Measurements from ENCODE around the gene DLG2. TPM values are rescaled to one million over a fixed set of nuclear protein-coding genes. Genes with fewer than 3 reads are reported as not detected.

DLG2 gene
- total and polyA plus RNA-seq, 9 donors = 2.5 to 20.7 (median 12.0) TPM

DNA sequence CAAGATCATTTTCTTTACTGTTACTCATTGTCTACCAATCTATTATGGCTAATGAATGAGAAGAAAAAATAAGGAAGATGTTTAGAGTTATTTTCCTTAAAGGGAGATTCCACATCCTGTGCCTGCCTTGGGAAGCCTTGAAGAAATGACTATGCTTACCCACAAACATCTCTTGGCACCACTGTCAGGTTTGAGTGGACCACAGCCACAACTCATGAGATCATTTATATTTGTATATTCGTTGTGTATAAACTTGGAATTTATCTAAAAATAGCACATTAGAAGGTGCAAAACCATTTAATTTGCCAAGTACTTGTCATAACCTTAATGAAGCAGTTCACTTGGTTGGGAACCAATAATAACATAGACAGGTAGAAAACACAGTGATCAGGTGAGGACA lies 740.8 kb downstream of the DLG2 start:
- DNase-seq = no peak
- Histone ChIP-seq H3K27ac (no peak overlapping the region), H3K4me1 (ENCODE audit: insufficient read depth) (no peaks in the 10 kb centered on the region), H3K36me3 (no peaks in the 10 kb centered on the region), H3K9me3 (no peaks in the 10 kb centered on the region), H3K27me3 (no peaks in the 10 kb centered on the region), H3K4me3 (no peak overlapping the region)
- 3 to 18% (median 16%) methylated on average over 1 of the region's 1 CpG for WGBS, 3 donors
- intact Hi-C loops (cut with DNase I) = no loop called here
- no peak for TF ChIP-seq POLR2A (IDR thresholded peaks at IDR 0.05)
- TF ChIP-seq EP300 (IDR thresholded peaks at IDR 0.05) = no peak
- TF ChIP-seq, protein P1, sequence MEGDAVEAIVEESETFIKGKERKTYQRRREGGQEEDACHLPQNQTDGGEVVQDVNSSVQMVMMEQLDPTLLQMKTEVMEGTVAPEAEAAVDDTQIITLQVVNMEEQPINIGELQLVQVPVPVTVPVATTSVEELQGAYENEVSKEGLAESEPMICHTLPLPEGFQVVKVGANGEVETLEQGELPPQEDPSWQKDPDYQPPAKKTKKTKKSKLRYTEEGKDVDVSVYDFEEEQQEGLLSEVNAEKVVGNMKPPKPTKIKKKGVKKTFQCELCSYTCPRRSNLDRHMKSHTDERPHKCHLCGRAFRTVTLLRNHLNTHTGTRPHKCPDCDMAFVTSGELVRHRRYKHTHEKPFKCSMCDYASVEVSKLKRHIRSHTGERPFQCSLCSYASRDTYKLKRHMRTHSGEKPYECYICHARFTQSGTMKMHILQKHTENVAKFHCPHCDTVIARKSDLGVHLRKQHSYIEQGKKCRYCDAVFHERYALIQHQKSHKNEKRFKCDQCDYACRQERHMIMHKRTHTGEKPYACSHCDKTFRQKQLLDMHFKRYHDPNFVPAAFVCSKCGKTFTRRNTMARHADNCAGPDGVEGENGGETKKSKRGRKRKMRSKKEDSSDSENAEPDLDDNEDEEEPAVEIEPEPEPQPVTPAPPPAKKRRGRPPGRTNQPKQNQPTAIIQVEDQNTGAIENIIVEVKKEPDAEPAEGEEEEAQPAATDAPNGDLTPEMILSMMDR (IDR thresholded peaks at IDR 0.05) = no peak

GRCh38 chr11:84884836-84885235 lies 742.3 kb downstream of the DLG2 start:
- no peak for DNase-seq
- H3K27ac ChIP-seq = no peak overlapping the region
- no peaks in the 10 kb centered on the region for H3K27me3 ChIP-seq
- no peaks in the 10 kb centered on the region for H3K9me3 ChIP-seq
- H3K36me3 ChIP-seq = no peaks in the 10 kb centered on the region
- TF ChIP-seq, protein P1 (IDR thresholded peaks at IDR 0.05) = no peak
- TF ChIP-seq POLR2A (IDR thresholded peaks at IDR 0.05) = no peak
- TF ChIP-seq EP300 (IDR thresholded peaks at IDR 0.05) = no peak
- H3K4me1 ChIP-seq (ENCODE audit: insufficient read depth) = no peaks in the 10 kb centered on the region
- intact Hi-C loops (cut with DNase I) = no loop called here
- H3K4me3 ChIP-seq = no peak overlapping the region
- 69 to 84% (median 74%) methylated on average over 2 of the region's 2 CpGs for WGBS, 3 donors

DNA sequence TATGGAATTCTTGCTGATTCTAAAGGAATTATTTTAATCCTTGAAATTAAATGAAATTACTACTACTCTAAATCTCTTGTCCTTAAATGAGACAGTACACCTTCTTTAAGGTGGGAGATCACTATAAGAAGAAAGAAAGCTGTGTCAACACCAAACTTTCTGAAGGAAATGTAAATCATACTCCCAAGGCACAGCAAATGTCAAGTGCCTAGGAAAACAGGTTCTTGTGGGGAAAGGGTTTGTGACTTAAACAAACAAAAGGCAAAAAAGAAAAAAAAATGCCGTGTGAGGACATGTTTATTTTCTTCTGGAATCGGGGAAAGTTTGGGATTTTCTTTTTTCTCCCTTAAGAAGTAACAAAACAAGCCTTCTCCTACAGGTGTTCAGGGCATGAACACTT lies 745.1 kb downstream of the DLG2 start:
- TF ChIP-seq EP300 (IDR thresholded peaks at IDR 0.05) (no peak), POLR2A (IDR thresholded peaks at IDR 0.05) (no peak)
- TF ChIP-seq, protein P1 (IDR thresholded peaks at IDR 0.05) = no peak
- Histone ChIP-seq H3K9me3 (no peaks in the 10 kb centered on the region), H3K4me3 (no peak overlapping the region), H3K27me3 (no peaks in the 10 kb centered on the region), H3K27ac (no peak overlapping the region), H3K4me1 (ENCODE audit: insufficient read depth) (no peaks in the 10 kb centered on the region), H3K36me3 (no peaks in the 10 kb centered on the region)
- 45 to 63% (median 46%) methylated on average over 2 of the region's 2 CpGs for WGBS, 3 donors
- intact Hi-C loops (cut with DNase I) = no loop called here
- DNase-seq = no peak

GRCh38 chr11:84871116-84871515 lies 756.0 kb downstream of the DLG2 start:
- 95 to 99% (median 97%) methylated on average over 2 of the region's 2 CpGs for WGBS, 3 donors
- TF ChIP-seq, protein P1 (IDR thresholded peaks at IDR 0.05) = no peak
- no peak for TF ChIP-seq POLR2A (IDR thresholded peaks at IDR 0.05)
- no peak for TF ChIP-seq EP300 (IDR thresholded peaks at IDR 0.05)
- Histone ChIP-seq H3K36me3 (no peaks in the 10 kb centered on the region), H3K4me3 (no peak overlapping the region), H3K27ac (no peak overlapping the region), H3K9me3 (no peaks in the 10 kb centered on the region), H3K4me1 (ENCODE audit: insufficient read depth) (no peaks in the 10 kb centered on the region), H3K27me3 (no peaks in the 10 kb centered on the region)
- no peak for DNase-seq
- intact Hi-C loops (cut with DNase I) = no loop called here

- Histone ChIP-seq H3K36me3 (no peaks in the 10 kb centered on the region), H3K27me3 (no peaks in the 10 kb centered on the region), H3K9me3 (no peaks in the 10 kb centered on the region), H3K27ac (no peak overlapping the region), H3K4me3 (no peak overlapping the region), H3K4me1 (ENCODE audit: insufficient read depth) (no peaks in the 10 kb centered on the region)
- no peak for DNase-seq
- TF ChIP-seq EP300 (IDR thresholded peaks at IDR 0.05) (no peak), POLR2A (IDR thresholded peaks at IDR 0.05) (no peak)
- TF ChIP-seq, protein P1 (IDR thresholded peaks at IDR 0.05) = no peak
- WGBS, 3 donors = 94 to 98% (median 96%) methylated on average over 1 of the region's 1 CpG
- intact Hi-C loops (cut with DNase I) = no loop called here
Measured at GRCh38 chr11:84870486-84870885, 756.7 kb downstream of the DLG2 start.

All from ovary (tissue), 9 donors.